ENCODE results near the gene SYCP3. TPM values are rescaled to one million over a fixed set of nuclear protein-coding genes. Genes with fewer than 3 reads are reported as not detected.
"Not testable (repeated sequence)": the region's sequence is repeated elsewhere in the genome, so short reads cannot be mapped to it uniquely, and the experiment has no call there.

SYCP3 gene
- polyA plus RNA-seq, 3 donors = 0.64 to 2.5 (median 0.85) TPM

GRCh38 chr12:101761781-101762180 is 22.5 kb upstream of the SYCP3 start:
- no peak for DNase-seq (ENCODE audit: low read depth in 3 of 3, low spot score in 2 of 3)

- DNase-seq (ENCODE audit: low read depth in 3 of 3, low spot score in 2 of 3) = no peak
These were observed 22.1 kb upstream of the SYCP3 start for GRCh38 chr12:101761350-101761749.

GRCh38 chr12:101759396-101760047 is 20.3 kb upstream of the SYCP3 start:
- DNase-seq (ENCODE audit: low read depth in 3 of 3, low spot score in 2 of 3) = no peak

GRCh38 chr12:101750152-101750551 is 10.9 kb upstream of the SYCP3 start:
- DNase-seq (ENCODE audit: low read depth in 3 of 3, low spot score in 2 of 3) = no peak

- no peak for DNase-seq (ENCODE audit: low read depth in 3 of 3, low spot score in 2 of 3)
These were observed 10.4 kb upstream of the SYCP3 start for GRCh38 chr12:101749657-101750056.

- DNase-seq (ENCODE audit: low read depth in 3 of 3, low spot score in 2 of 3) = no peak
These were observed 9.6 kb upstream of the SYCP3 start for GRCh38 chr12:101748907-101749306.

GRCh38 chr12:101747697-101748096 is 8.4 kb upstream of the SYCP3 start:
- no peak for DNase-seq (ENCODE audit: low read depth in 3 of 3, low spot score in 2 of 3)

GRCh38 chr12:101746661-101747060 is 7.4 kb upstream of the SYCP3 start:
- no peak for DNase-seq (ENCODE audit: low read depth in 3 of 3, low spot score in 2 of 3)

GRCh38 chr12:101746196-101746595 is 6.9 kb upstream of the SYCP3 start:
- no peak for DNase-seq (ENCODE audit: low read depth in 3 of 3, low spot score in 2 of 3)

GRCh38 chr12:101745481-101745880 is 6.2 kb upstream of the SYCP3 start:
- no peak for DNase-seq (ENCODE audit: low read depth in 3 of 3, low spot score in 2 of 3)

GRCh38 chr12:101743724-101744472 is 4.6 kb upstream of the SYCP3 start:
- DNase-seq (ENCODE audit: low read depth in 3 of 3, low spot score in 2 of 3) = no peak

- DNase-seq (ENCODE audit: low read depth in 3 of 3, low spot score in 2 of 3) = no peak
These were observed 4.0 kb upstream of the SYCP3 start for GRCh38 chr12:101743242-101743641.

GRCh38 chr12:101740980-101741379 is 1.7 kb upstream of the SYCP3 start:
- DNase-seq (ENCODE audit: low read depth in 3 of 3, low spot score in 2 of 3) = no peak

GRCh38 chr12:101740566-101740965 is 1.3 kb upstream of the SYCP3 start:
- DNase-seq (ENCODE audit: low read depth in 3 of 3, low spot score in 2 of 3) = no peak

GRCh38 chr12:101737476-101737875 is 1.8 kb downstream of the SYCP3 start:
- DNase-seq (ENCODE audit: low read depth in 3 of 3, low spot score in 2 of 3) = no peak

GRCh38 chr12:101734482-101734881 is 4.8 kb downstream of the SYCP3 start:
- DNase-seq (ENCODE audit: low read depth in 3 of 3, low spot score in 2 of 3) = not testable (repeated sequence)

GRCh38 chr12:101733166-101733565 is 6.1 kb downstream of the SYCP3 start:
- DNase-seq (ENCODE audit: low read depth in 3 of 3, low spot score in 2 of 3) = no peak

GRCh38 chr12:101732318-101732717 is 6.9 kb downstream of the SYCP3 start:
- DNase-seq (ENCODE audit: low read depth in 3 of 3, low spot score in 2 of 3) = no peak

GRCh38 chr12:101729842-101730241 is 9.4 kb downstream of the SYCP3 start:
- DNase-seq (ENCODE audit: low read depth in 3 of 3, low spot score in 2 of 3) = no peak

- DNase-seq (ENCODE audit: low read depth in 3 of 3, low spot score in 2 of 3) = no peak
These were observed 12.2 kb downstream of the SYCP3 start for GRCh38 chr12:101727098-101727497.

- DNase-seq (ENCODE audit: low read depth in 3 of 3, low spot score in 2 of 3) = no peak
These were observed 16.9 kb downstream of the SYCP3 start for GRCh38 chr12:101722392-101722791.

- no peak for DNase-seq (ENCODE audit: low read depth in 3 of 3, low spot score in 2 of 3)
These were observed 19.1 kb downstream of the SYCP3 start for GRCh38 chr12:101720118-101720517.

Measured in right renal cortex interstitium (tissue), 3 donors.